B cell (primary cell): ENCODE data around the gene IRX3. TPM values are rescaled to one million over a fixed set of nuclear protein-coding genes. Genes with fewer than 3 reads are reported as not detected.

Source experiments
- ATAC-seq: fragments of 200-7000 bp; cut with Tn5 transposase; one replicate; pipeline ENCODE4 v1.10.0; 2021; ENCODE audit warnings: low read depth, mild to moderate bottlenecking, moderate number of reproducible peaks, moderate library complexity
- CTCF ChIA-PET: fragments of 350-600 bp; sonication (Branson Sonifier 250); formaldehyde crosslinking; loops from one replicate; lab custom pipeline; 2021; ENCODE audit warnings: antibody characterized with exemption, inconsistent platforms; lab: Charles Lee
- POLR2A ChIA-PET: fragments of 350-600 bp; sonication (Branson Sonifier 250); formaldehyde crosslinking; loops from one replicate; lab custom pipeline; 2021; ENCODE audit warnings: antibody characterized with exemption; lab: Charles Lee
- DNase-seq: peaks from one replicate; pipeline ENCODE4 v3.0.0; 2013
- H2AFZ ChIP-seq: 2 replicates; pipeline ENCODE4 v1.6.1; 2012; ENCODE audit warnings: mild to moderate bottlenecking, low read depth, low read length; ENCODE audit not compliant: insufficient read depth, poor library complexity, severe bottlenecking
- H3K27ac ChIP-seq, 2 donors: 1 replicate in 1 of 2; 2 replicates in 1 of 2; pipeline ENCODE4 v1.5.1; 2012 to 2013; ENCODE audit warnings: low read length in 2 of 2, mild to moderate bottlenecking in 2 of 2, moderate library complexity in 1 of 2
- H3K27me3 ChIP-seq, 4 experiments: fragments of 200-600 bp in 1 of 4; sonication (generic) in 1 of 4; replicated peaks in 1 of 4; 1 replicate in 2 of 4; 2 replicates in 2 of 4; pipeline versions ENCODE4 v1.6.1 to v1.7.0; 2013 to 2016; ENCODE audit warnings: low read length in 3 of 4, mild to moderate bottlenecking in 2 of 4, mixed read lengths in 1 of 4, moderate library complexity in 1 of 4; ENCODE audit not compliant: insufficient read depth in 4 of 4, control insufficient read depth in 3 of 4; ENCODE audit errors: control extremely low read depth in 1 of 4
- H3K36me3 ChIP-seq, 2 experiments: replicated peaks in 1 of 2; 1 replicate in 1 of 2; 2 replicates in 1 of 2; pipeline versions ENCODE4 v1.6.1 to v1.7.1; 2013; ENCODE audit warnings: low read length in 1 of 2; ENCODE audit not compliant: insufficient read depth in 2 of 2, control insufficient read depth in 1 of 2; ENCODE audit errors: control extremely low read depth in 1 of 2, extremely low read depth in 1 of 2
- H3K4me1 ChIP-seq, 2 donors: fragments of 200-600 bp in 1 of 2; sonication (generic) in 1 of 2; 1 replicate in 1 of 2; 2 replicates in 1 of 2; pipeline versions ENCODE4 v1.5.1 to v1.6.1; 2013 to 2017; ENCODE audit warnings: low read length in 2 of 2; ENCODE audit not compliant: control insufficient read depth in 2 of 2, insufficient read depth in 2 of 2
- H3K4me2 ChIP-seq: replicated peaks from 2 replicates; pipeline ENCODE3; 2012; ENCODE audit warnings: mild to moderate bottlenecking, low read depth, low read length; ENCODE audit not compliant: poor library complexity, severe bottlenecking
- H3K4me3 ChIP-seq, 5 experiments: fragments of 200-600 bp in 1 of 5; sonication (generic) in 1 of 5; 1 replicate in 3 of 5; 2 replicates in 2 of 5; pipeline versions ENCODE4 v1.5.1 to v1.7.0; 2011 to 2016; ENCODE audit warnings: low read length in 4 of 5, mild to moderate bottlenecking in 4 of 5, low read depth in 2 of 5, control low read depth in 1 of 5, moderate library complexity in 1 of 5; ENCODE audit not compliant: insufficient read depth in 1 of 5; ENCODE audit errors: control extremely low read depth in 1 of 5, extremely low read depth in 1 of 5
- H3K79me2 ChIP-seq: fragments of 200-600 bp; sonication (generic); one replicate; pipeline ENCODE4 v1.6.0; 2016; ENCODE audit warnings: low read length; ENCODE audit not compliant: control insufficient read depth, insufficient read depth
- H3K9ac ChIP-seq: fragments of 200-600 bp; sonication (generic); 2 replicates; pipeline ENCODE4 v1.6.1; 2017; ENCODE audit warnings: mild to moderate bottlenecking, low read length, moderate library complexity
- H3K9me3 ChIP-seq, 3 donors: one replicate each; pipeline versions ENCODE4 v1.6.1 to v1.7.1; 2013; ENCODE audit warnings: low read length in 2 of 3; ENCODE audit not compliant: control insufficient read depth in 2 of 3, insufficient read depth in 1 of 3; ENCODE audit errors: control extremely low read depth in 1 of 3
- H4K20me1 ChIP-seq: 2 replicates; pipeline ENCODE4 v1.6.0; 2012; ENCODE audit warnings: mild to moderate bottlenecking, low read length; ENCODE audit not compliant: insufficient read depth, control insufficient read depth, poor library complexity, severe bottlenecking
- H3K27ac Mint-ChIP-seq: one replicate; pipeline ENCODE4 v1.8.0; 2021; ENCODE audit warnings: mixed read lengths
- H3K27me3 Mint-ChIP-seq: one replicate; pipeline ENCODE4 v1.8.0; 2021; ENCODE audit warnings: mixed read lengths
- H3K4me1 Mint-ChIP-seq: one replicate; pipeline ENCODE4 v1.8.0; 2021; ENCODE audit warnings: mixed read lengths
- H3K4me3 Mint-ChIP-seq: one replicate; pipeline ENCODE4 v1.8.0; 2021; ENCODE audit warnings: mixed read lengths
- H3K9me3 Mint-ChIP-seq: one replicate; pipeline ENCODE4 v1.8.0; 2022; ENCODE audit warnings: mixed read lengths; ENCODE audit not compliant: insufficient read depth
- EZH2 ChIP-seq: IDR thresholded peaks from 2 replicates; pipeline ENCODE4 v1.6.1; 2012; ENCODE audit warnings: borderline replicate concordance, low read depth, mild to moderate bottlenecking, moderate library complexity, low read length; ENCODE audit not compliant: insufficient read depth, poor library complexity, severe bottlenecking
- WGBS: methylation state at CpG from one replicate; pipeline ENCODE4 v1.1.5; 2013; ENCODE audit warnings: missing lambda C conversion rate; ENCODE audit not compliant: insufficient coverage; 5-methylcytosine and 5-hydroxymethylcytosine counted together
- intact Hi-C: fragments of 100-400 bp; cut with micrococcal nuclease; formaldehyde crosslinking; loops from one replicate; pipeline ENCODE4 v1.10.0; 2022
- polyA plus RNA-seq: library from polyadenylated mRNA; depleted of rRNA; stranded (reverse); fragments of >200 nt; gene quantifications from 2 replicates; pipeline ENCODE4 v1.2.3, GENCODE V29; 2012
- total RNA-seq, 2 donors: library from RNA; stranded (reverse); fragments of 120-200 nt in 1 of 2; gene quantifications; 1 replicate in 1 of 2; 2 replicates in 1 of 2; pipeline versions ENCODE4 v1.2.3 to v1.2.4, GENCODE V29; 2013 to 2022
- TF ChIP-seq, protein P1 (sequence below): fragments of 200-600 bp; IDR thresholded peaks from one replicate; pipeline ENCODE4 v1.8.0; 2022; ENCODE audit warnings: antibody characterized with exemption, mild to moderate bottlenecking

Gene IRX3
- total and polyA plus RNA-seq, 2 donors (not counting 1 experiment from before 2014, with no cell fraction given), result not detected

DNA sequence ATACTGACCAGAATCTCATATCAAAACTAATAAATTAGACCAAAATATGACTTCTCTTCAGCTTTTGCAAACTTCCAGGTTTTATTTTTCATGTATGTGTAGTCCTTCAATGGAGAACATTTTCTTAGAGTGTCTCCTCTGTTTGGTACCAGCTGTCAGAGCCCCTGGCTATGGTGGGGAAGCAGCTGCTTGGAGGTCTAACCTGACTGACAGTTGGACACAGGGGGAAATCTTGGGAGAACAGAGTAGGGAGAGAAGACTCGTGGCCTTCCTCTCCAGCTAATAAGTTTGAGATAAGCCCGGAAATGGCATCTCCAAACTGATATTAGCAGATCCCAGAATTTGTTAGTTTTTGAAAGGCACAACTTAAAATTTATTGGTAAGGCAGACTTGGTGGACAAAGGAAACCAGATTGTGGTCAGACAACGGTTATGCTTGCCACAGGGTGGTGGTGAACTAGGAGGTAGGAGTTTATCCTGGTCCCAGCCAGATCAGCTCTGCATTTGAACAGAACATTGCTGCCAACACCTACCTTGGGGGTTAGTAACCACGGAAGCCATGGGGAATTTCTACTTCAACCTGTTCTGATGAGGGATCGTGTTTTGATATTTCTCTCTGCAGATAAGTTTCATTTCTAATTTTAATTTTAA lies 39.2 kb upstream of the IRX3 start:
- ChIA-PET POLR2A (no interaction called here), CTCF (interaction anchor here (0.7 kb wide), 1 partner anchor 60 kb away, joined by 3 read pairs; no protein-coding TSS in a partner anchor)
- Mint-ChIP-seq H3K27ac (no peak overlapping the region), H3K4me3 (no peak overlapping the region), H3K4me1 (no peaks in the 10 kb centered on the region), H3K27me3 (peaks cover 8% of the 10 kb centered on the region), H3K9me3 (no peaks in the 10 kb centered on the region)
- no peaks in the 10 kb centered on the region for H3K4me1 ChIP-seq
- no peak overlapping the region for H3K4me3 ChIP-seq
- H3K27me3 ChIP-seq, result peaks cover 0 to 2% (median 0%) of the 10 kb centered on the region in 4 experiments
- H3K27ac ChIP-seq, result no peak overlapping the region
- H3K79me2 ChIP-seq, result no peaks in the 10 kb centered on the region
- ATAC-seq (no peak), DNase-seq (no peak)
- H3K4me2 ChIP-seq, result no peak overlapping the region
- TF ChIP-seq, protein P1, sequence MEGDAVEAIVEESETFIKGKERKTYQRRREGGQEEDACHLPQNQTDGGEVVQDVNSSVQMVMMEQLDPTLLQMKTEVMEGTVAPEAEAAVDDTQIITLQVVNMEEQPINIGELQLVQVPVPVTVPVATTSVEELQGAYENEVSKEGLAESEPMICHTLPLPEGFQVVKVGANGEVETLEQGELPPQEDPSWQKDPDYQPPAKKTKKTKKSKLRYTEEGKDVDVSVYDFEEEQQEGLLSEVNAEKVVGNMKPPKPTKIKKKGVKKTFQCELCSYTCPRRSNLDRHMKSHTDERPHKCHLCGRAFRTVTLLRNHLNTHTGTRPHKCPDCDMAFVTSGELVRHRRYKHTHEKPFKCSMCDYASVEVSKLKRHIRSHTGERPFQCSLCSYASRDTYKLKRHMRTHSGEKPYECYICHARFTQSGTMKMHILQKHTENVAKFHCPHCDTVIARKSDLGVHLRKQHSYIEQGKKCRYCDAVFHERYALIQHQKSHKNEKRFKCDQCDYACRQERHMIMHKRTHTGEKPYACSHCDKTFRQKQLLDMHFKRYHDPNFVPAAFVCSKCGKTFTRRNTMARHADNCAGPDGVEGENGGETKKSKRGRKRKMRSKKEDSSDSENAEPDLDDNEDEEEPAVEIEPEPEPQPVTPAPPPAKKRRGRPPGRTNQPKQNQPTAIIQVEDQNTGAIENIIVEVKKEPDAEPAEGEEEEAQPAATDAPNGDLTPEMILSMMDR, result no peak
- TF ChIP-seq EZH2, result no peak
- no peaks in the 10 kb centered on the region for H4K20me1 ChIP-seq
- WGBS, result 70% methylated on average over 2 of the region's 5 CpGs
- H3K9me3 ChIP-seq, result peaks cover 0 to 5% (median 0%) of the 10 kb centered on the region in 3 donors
- no peaks in the 10 kb centered on the region for H3K36me3 ChIP-seq
- intact Hi-C loops, result no loop called here
- H2AFZ ChIP-seq, result no peak overlapping the region
- H3K9ac ChIP-seq, result no peak overlapping the region

- no peak overlapping the region for H3K9ac ChIP-seq
- no peaks in the 10 kb centered on the region for H3K9me3 Mint-ChIP-seq
- H3K27ac ChIP-seq, result no peak overlapping the region
- no peak for DNase-seq
- POLR2A ChIA-PET, result no interaction called here
- H3K27me3 ChIP-seq, result peaks cover 0 to 2% (median 0%) of the 10 kb centered on the region in 4 experiments
- TF ChIP-seq, protein P1, result no peak
- TF ChIP-seq EZH2, result no peak
- intact Hi-C loops, result no loop called here
- no peaks in the 10 kb centered on the region for H3K36me3 ChIP-seq
- no peaks in the 10 kb centered on the region for H3K9me3 ChIP-seq
- no peaks in the 10 kb centered on the region for H3K4me1 ChIP-seq
- H3K4me1 Mint-ChIP-seq, result no peaks in the 10 kb centered on the region
- no peak overlapping the region for H3K4me2 ChIP-seq
- H2AFZ ChIP-seq, result no peak overlapping the region
- H3K79me2 ChIP-seq, result no peaks in the 10 kb centered on the region
- 89% methylated on average over 2 of the region's 2 CpGs for WGBS
- H3K4me3 ChIP-seq, result no peak overlapping the region
- H3K27ac Mint-ChIP-seq, result no peak overlapping the region
- peaks cover 8% of the 10 kb centered on the region for H3K27me3 Mint-ChIP-seq
- H4K20me1 ChIP-seq, result no peaks in the 10 kb centered on the region
- CTCF ChIA-PET, result no interaction called here
- no peak overlapping the region for H3K4me3 Mint-ChIP-seq
- no peak for ATAC-seq
Observed at GRCh38 chr16:54324716-54325115, 38.1 kb upstream of the IRX3 start.
